Thoracic aorta (tissue), 2 donors: ENCODE measurements around the gene MASP2. TPM values are rescaled to one million over a fixed set of nuclear protein-coding genes. Genes with fewer than 3 reads are reported as not detected.
"Not testable (repeated sequence)": the region's sequence is repeated elsewhere in the genome, so short reads cannot be mapped to it uniquely, and the experiment has no call there.

ENCODE experiments used
- ATAC-seq: fragments of 150-250 bp; one replicate; pipeline ENCODE4 v1.8.0; 2017; ENCODE audit warnings: low read depth; ENCODE audit not compliant: insufficient number of reproducible peaks, low FRiP score
- DNase-seq: peaks from one replicate; pipeline ENCODE4 v3.0.0-alpha.2; 2020; ENCODE audit warnings: low spot score
- H3K27ac ChIP-seq, 2 donors: fragments of 200-600 bp; sonication (generic); 1 replicate in 1 of 2; 2 replicates in 1 of 2; pipeline ENCODE4 v1.5.1; 2016; ENCODE audit warnings: mild to moderate bottlenecking in 2 of 2, moderate library complexity in 2 of 2
- H3K27me3 ChIP-seq: fragments of 200-600 bp; sonication (generic); replicated peaks from 2 replicates; pipeline ENCODE4 v1.6.0; 2016; ENCODE audit warnings: mild to moderate bottlenecking; ENCODE audit not compliant: insufficient read depth
- H3K36me3 ChIP-seq: fragments of 200-600 bp; sonication (generic); one replicate; pipeline ENCODE4 v1.5.1; 2016
- H3K4me1 ChIP-seq, 2 donors: fragments of 200-600 bp; sonication (generic); 1 replicate in 1 of 2; 2 replicates in 1 of 2; pipeline versions ENCODE4 v1.5.1 to v1.6.0; 2016; ENCODE audit warnings: low read depth in 2 of 2, mild to moderate bottlenecking in 1 of 2; ENCODE audit not compliant: control insufficient read depth in 1 of 2
- H3K4me3 ChIP-seq: fragments of 200-600 bp; sonication (generic); 2 replicates; pipeline ENCODE4 v1.5.1; 2016; ENCODE audit warnings: mild to moderate bottlenecking
- H3K9me3 ChIP-seq: fragments of 200-600 bp; sonication (generic); 2 replicates; pipeline ENCODE4 v1.5.1; 2016
- total RNA-seq, 2 donors: library from RNA; depleted of rRNA; stranded (reverse); fragments of >200 nt; gene quantifications; one replicate each; pipeline versions ENCODE4 v1.1.0 to v1.2.3, GENCODE V29; 2016
- TF ChIP-seq, protein P1 (sequence below): fragments of 200-600 bp; sonication (generic); IDR thresholded peaks from one replicate; pipeline ENCODE4 v1.5.1; 2019; ENCODE audit warnings: antibody characterized with exemption

MASP2 gene
- total RNA-seq, 2 donors from 2014 or later: not detected

DNA sequence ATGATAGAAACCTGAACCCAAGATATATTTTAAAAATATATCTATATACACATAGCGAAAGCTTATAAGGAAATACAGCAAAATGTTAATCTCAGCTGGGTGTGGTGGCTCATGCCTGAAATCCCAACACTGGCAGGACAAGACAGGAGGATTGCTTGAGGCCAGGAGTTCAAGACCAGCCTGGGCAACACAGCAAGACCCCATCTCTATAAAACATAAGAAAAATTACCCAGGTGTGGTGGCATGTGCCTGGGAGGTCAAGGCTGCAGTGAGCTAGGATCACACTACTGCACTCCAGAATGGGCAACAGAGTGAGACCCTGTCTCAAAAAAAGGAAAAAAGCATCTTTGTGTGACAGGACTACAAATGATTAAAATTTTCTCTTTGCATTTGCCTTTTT is 18.8 kb upstream of the MASP2 start:
- H3K4me1 ChIP-seq: peaks cover 8 to 10% of the 10 kb centered on the region in 2 donors
- TF ChIP-seq, protein P1, sequence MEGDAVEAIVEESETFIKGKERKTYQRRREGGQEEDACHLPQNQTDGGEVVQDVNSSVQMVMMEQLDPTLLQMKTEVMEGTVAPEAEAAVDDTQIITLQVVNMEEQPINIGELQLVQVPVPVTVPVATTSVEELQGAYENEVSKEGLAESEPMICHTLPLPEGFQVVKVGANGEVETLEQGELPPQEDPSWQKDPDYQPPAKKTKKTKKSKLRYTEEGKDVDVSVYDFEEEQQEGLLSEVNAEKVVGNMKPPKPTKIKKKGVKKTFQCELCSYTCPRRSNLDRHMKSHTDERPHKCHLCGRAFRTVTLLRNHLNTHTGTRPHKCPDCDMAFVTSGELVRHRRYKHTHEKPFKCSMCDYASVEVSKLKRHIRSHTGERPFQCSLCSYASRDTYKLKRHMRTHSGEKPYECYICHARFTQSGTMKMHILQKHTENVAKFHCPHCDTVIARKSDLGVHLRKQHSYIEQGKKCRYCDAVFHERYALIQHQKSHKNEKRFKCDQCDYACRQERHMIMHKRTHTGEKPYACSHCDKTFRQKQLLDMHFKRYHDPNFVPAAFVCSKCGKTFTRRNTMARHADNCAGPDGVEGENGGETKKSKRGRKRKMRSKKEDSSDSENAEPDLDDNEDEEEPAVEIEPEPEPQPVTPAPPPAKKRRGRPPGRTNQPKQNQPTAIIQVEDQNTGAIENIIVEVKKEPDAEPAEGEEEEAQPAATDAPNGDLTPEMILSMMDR: no peak
- no peaks in the 10 kb centered on the region for H3K27me3 ChIP-seq
- DNase-seq: no peak
- ATAC-seq: no peak
- no peak overlapping the region for H3K4me3 ChIP-seq
- no peaks in the 10 kb centered on the region for H3K9me3 ChIP-seq
- no peak overlapping the region for H3K27ac ChIP-seq
- peaks cover 52% of the 10 kb centered on the region for H3K36me3 ChIP-seq

DNA sequence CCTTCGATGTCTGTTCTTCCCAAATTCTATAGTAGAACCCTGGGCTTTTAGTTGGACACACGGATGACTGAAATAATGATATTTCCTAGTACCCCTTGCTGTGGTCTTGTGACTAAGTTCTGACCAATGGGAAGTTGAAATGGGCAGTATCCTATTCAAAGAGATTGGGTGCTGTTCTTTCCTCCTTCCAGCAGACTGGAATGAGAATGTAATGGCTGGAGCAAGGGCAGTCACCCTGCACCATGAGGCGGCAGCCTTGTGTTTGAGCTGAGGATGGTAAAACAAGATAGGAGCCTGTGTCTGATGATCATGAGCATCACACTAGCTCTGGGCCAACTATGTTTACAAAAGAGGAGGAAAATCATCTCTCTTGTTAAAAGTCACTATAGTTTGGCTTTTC is 17.9 kb upstream of the MASP2 start:
- no peaks in the 10 kb centered on the region for H3K9me3 ChIP-seq
- peaks cover 10 to 11% of the 10 kb centered on the region in 2 donors for H3K4me1 ChIP-seq
- H3K27ac ChIP-seq: no peak overlapping the region
- no peak for DNase-seq
- H3K36me3 ChIP-seq: peaks cover 47% of the 10 kb centered on the region
- no peaks in the 10 kb centered on the region for H3K27me3 ChIP-seq
- H3K4me3 ChIP-seq: no peak overlapping the region
- no peak for ATAC-seq
- TF ChIP-seq, protein P1: no peak

DNA sequence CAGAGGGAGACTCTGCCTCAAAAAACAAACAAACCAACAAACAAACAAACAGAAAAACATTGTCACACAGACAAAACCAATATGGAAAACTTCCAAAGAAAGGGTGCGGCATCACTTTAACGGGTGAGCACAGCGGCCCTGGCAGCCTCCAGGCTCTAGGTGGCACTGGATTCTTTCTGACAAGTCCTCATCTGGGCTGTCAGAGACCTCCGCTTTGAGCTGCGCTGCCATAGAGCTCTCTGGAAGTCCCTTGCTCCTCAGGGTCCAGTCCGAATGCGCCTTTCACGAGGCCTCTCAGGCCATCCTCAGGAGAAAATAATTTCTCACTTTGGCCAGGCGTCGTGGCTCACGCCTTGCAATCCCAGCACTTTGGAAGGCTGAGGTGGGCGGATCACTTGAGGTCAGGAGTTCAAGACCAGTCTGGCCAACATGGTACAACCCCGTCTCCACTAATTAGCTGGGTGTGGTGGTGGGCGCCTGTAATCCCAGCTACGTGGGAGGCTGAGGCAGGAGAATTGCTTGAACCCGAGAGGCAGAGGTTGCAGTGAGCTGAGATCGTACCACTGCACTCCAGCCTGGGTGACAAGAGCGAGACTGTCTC is 17.0 kb upstream of the MASP2 start:
- H3K27me3 ChIP-seq, H3K9me3 ChIP-seq, H3K27ac ChIP-seq, H3K4me3 ChIP-seq, DNase-seq, ATAC-seq: not testable (repeated sequence)
- H3K4me1 ChIP-seq: peaks cover 12 to 15% of the 10 kb centered on the region in 2 donors
- H3K36me3 ChIP-seq: peaks cover 39% of the 10 kb centered on the region

DNA sequence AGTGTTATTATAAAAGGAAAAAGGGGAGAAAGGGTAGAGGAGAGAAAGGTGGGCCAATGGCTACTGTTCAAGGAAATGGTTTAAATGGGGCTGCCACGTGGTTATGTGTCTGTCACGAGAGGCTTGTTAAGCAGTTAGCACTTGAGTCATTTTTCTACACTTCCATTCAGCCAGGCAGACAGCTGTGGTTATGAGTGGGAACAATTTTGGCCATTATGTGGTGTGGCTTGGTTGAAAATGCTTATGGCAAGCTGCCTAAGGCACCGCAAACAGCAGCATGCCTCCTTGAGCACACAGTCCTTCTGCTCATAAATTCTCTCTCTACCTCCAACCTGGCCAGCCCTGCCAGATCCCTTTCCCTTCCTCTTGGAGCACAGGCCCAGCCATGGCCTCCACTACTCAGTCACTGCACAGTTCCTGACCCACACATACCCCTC is 15.9 kb upstream of the MASP2 start:
- TF ChIP-seq, protein P1: no peak
- Histone ChIP-seq H3K4me3 (no peak overlapping the region), H3K27ac (no peak overlapping the region), H3K4me1 (peaks cover 14 to 21% of the 10 kb centered on the region in 2 donors), H3K27me3 (no peaks in the 10 kb centered on the region), H3K36me3 (peaks cover 28% of the 10 kb centered on the region), H3K9me3 (no peaks in the 10 kb centered on the region)
- no peak for DNase-seq
- no peak for ATAC-seq

DNA sequence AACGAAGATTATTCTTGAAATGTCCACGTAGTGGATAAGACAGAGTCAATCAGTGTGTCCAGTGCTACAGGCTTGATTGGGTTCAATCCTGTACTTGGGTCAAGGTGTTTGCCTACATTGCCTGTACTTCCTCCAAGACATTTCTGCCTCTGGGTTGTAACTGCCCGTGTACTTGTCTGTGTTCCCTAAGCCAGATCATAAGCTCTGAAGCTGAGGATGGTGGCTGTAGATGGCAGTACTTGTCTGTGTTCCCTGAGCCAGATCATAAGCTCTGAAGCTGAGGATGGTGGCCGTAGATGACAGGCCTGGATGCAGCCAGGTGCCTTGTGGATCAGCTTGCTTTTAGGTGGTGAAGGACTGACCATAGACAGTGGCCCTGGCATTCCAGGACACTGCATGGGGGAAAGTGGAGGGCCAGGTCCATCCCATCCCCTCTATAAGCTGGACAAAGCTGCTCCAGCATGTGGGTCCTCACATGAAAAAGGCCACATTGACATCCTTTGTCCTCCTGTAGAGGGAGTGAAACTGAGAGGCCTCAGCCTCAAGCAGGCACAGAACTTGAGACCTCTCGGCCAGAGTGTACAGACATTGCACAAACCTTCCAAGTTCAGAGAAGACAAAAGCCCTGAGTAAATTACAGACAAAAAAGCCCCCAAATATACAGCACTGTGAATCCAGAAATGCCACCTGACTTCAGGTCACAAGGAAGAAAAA is 14.8 kb upstream of the MASP2 start:
- Histone ChIP-seq H3K4me1 (peaks cover 14 to 21% of the 10 kb centered on the region in 2 donors), H3K36me3 (peaks cover 18% of the 10 kb centered on the region), H3K4me3 (peak overlapping the region; percentile 89), H3K9me3 (no peaks in the 10 kb centered on the region), H3K27ac (no peak overlapping the region), H3K27me3 (no peaks in the 10 kb centered on the region)
- no peak for ATAC-seq
- TF ChIP-seq, protein P1: no peak
- DNase-seq: no peak
